HG03175 (cell line): ENCODE measurements around the gene SH3YL1.

Experiments
- ATAC-seq: cut with Tn5 transposase; IDR thresholded peaks from one replicate; pipeline ENCODE4 v1.9.1; 2021; ENCODE audit warnings: mild to moderate bottlenecking, moderate library complexity; ENCODE audit not compliant: unreplicated experiment

Gene SH3YL1

DNA sequence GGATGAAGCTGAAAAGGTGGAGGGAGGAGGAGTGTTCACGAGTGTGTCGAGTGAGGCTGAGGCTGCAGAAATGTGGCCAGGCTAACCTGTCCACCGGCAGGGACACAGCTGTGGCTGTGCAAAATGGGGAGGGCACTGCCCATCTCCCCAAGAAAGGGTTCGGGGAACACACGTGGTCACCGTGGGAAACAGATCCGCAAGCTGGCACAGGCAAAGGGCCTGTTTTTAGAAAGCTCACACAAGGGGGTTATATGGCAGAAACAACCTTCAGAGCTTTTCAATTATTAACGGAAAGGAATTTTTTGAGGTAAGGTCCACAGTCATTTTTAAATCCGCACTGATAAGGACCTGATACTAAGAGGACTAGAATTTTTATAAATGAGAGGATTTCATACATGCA, 35.7 kb downstream of the SH3YL1 start:
- no peak for ATAC-seq

DNA sequence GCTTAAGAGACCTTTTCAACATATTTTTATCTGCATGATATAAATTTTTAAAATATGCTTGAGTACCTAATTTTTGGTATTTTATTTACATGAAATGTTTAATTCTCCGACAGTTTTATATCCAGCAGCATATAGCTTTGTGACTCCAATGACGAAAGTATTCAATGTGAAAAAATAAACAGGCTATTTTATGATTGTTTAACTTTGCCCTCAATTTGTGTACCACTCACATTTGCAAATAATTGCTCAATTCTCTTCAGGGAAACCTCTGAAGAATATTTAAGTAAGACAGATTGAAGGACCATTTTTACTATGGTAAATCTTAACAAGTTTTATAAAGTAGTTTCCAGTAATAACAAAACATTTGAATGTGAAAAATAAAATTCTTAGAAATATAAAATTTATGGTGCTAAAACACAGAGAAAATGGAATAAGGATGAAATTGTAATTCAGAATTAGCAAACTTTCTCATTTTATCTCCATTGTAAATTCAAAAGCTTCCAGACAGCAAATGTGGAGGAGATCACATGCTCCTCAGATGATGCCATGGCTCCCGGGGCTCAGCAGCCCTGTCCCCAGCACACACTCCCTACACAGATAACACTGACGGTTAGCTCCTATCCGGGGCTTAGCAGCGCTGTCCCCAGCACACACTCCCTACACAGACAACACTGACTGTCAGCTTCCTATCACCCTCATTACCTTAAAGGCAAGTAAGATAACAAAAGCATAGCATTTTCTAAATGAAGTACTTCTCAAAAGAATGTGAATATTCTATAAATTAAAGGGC, 39.7 kb downstream of the SH3YL1 start:
- no peak for ATAC-seq

DNA sequence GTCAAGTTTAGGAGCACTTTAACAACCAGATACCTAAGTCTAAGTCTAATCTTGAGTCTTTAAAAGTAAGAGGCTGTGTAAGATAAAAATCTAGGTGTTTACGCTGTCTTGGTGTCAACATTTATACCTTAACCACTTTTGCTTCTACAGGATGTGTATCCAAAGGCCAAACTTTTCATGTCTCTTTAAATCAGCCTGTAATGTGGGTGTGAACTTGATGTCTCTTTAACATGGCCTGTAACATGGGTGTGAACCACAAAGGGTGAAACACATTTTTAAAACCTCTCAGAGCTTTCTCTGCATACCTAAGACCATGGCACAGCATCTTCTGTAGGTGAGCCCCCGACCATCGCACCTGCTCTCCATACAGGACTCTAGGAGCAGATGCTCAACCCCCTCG, 40.4 kb downstream of the SH3YL1 start:
- no peak for ATAC-seq

DNA sequence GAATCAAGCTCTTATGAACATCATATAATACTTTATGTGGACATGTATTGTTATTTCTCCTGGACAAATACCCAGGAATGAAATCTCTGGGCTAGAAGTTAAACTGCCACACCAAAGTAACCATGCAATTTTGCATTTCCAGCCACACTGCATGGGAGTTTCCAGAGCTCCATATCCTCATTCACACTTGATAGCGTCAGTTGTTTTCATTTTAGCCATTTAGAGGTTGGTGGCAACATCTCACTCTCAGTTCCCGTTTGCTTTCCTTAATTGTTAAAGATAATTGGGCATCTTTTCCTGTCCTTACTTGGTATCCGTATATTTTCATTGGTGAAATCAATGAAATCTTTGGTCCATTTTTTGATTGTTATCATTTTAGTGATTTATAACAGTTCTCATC, 47.8 kb downstream of the SH3YL1 start:
- ATAC-seq = no peak

DNA sequence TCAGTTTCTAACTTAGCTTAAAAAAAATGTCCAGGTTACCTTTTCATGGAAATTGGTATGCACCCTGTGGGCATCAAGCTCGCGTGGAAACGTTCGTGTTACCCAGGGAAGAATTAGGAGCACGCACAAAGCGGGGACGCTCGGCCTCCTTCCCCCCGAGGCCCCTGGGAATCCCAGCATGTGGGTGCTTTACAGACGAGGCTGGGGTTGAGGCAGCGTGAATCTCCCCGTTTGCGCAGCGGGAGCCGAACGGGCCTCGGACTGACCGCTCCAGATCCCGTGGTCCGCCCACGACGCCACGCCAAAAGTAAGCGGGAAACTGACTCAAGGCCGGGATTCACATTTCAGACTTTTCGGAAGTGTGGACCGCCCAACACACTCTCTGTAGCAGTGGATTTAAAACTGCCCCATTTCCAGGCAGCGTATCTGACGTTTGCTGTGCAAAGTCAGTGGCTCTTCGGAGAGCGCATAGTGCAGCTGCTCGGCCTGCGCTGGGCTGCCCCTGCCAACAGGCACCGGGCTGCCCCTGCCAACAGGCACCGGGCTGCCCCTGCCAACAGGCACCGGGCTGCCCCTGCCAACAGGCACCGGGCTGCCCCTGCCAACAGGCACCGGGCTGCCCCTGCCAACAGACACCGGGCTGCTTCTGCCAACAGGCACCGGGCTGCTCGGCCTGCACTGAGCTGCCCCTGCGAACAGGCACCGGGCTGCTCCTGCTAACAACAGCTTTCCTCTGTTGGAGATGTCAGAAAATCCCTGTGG, 49.7 kb downstream of the SH3YL1 start:
- no peak for ATAC-seq

DNA sequence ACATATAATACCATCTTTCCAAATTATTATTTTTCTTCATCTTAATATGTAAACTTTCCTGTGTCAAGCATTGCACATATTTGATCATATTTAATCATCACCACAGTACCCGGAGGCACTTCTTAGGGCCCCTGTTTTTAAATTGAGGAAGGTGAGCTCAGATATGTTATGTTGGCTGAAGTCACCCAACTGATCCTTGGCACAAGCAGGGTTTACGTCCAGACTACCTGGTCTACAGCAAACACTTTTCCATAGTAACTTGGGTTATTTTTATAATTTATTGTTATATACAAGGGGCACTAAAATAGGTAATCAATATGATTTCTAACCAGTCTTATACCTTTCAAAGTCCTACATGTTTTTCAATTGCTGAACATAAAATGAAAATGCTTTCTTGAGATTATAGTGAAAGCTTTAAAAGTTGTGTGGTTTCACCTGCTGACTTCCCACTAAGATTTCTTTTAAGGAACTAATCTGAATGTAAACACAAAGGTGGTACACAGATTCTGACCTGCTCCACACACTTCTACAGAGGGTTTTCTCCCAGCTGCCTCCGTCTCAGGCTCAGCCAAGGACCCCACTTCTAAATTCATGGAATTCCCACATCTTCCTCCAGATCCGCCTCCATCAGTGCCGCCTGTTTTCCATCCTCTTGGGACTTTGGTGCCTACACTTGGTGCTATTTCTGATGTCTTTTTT, 52.2 kb downstream of the SH3YL1 start:
- no peak for ATAC-seq

DNA sequence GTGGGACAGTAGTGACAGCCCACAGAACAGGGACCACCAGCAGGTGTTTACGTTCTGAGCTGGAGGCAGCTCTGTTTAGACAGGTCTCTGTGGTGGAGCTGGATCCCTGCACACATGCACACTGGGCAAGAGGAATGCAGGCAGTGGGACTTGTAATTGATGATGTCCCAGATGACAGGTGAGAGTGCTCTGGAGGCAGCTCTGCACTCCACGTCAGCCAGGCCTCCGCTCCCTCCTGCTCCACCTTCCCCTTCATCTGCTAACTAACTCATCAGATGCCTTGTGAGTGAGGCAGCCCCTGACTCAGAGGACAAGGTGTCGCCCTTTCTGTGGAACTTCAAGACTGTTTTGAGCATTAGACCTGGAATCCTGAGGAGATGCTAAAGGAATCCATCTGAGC, 53.2 kb downstream of the SH3YL1 start:
- ATAC-seq = no peak

DNA sequence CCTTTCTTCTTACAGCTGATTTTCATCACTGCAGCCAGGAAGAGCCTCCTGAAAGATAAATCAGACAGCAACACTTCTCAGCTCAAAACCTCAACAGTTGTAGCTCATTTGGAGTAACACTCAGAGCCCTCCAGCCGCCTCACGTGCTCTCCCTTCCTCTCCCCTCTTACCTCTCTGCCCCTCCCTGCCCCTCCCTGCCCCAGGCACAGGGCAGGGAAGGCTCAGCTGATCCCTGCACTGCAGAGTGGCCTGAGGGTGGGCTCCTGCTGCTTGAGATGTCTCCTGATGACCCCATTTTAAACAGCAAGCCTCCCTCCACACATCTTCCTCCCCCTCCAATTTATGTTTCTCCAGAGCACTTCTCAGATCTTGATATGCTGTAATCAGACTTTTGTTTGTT, 54.4 kb downstream of the SH3YL1 start:
- no peak for ATAC-seq

DNA sequence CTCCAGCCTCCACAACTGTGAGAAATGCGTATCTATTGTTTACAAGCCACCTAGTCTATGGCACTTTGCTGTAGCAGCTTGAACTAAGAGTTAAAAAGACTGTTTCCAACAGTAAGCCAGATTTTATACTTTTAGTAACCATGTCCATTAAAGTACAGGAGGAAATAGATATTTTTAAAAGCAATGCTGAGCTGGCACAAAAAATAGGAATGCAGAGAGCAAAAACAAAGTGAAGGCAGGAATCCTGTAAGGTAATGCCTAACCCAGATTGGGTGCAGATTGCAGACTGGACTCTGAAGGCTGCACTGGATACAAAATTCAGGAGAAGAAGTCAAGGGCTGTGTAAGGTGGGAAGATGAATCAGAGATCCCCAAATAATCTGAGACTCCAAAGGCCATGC, 55.5 kb downstream of the SH3YL1 start:
- ATAC-seq = no peak

DNA sequence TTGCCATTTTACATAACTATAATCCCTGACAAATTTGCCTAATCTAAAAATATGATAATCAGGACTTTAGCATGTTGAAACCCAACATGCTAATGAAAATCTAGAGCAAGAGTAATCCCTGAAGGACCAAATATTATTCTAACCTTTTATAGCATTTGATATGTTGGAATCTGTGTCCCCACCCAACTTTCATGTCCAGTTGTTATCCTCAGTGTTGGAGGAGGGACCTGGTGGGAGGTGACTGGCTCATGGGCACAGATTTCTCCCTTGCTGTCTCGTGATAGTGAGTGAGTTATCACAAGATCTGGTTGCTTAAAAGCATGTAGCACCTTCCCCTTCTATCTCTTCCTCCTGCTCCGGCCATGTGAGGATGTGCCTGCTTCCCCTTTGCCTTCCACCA, 59.8 kb downstream of the SH3YL1 start:
- no peak for ATAC-seq

DNA sequence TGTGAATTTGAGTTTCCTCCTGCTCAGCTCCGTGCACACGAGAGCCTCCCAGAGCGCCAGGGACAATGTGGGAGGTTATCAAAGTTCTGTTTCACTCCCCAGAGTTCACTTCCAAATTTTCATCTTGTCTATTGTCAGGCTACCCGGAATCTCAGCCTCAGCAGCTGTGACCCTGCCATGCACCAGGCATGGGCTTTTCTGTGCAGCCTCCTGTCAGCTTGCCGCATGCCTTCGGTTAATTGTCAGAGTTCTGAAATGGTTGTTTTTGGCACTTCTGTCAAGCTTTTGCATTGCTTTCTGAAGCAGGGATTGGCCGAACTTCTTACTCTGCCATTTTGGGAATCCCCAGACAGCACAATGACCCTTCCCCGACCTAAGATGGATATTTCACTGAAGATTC, 60.4 kb downstream of the SH3YL1 start:
- ATAC-seq = no peak

DNA sequence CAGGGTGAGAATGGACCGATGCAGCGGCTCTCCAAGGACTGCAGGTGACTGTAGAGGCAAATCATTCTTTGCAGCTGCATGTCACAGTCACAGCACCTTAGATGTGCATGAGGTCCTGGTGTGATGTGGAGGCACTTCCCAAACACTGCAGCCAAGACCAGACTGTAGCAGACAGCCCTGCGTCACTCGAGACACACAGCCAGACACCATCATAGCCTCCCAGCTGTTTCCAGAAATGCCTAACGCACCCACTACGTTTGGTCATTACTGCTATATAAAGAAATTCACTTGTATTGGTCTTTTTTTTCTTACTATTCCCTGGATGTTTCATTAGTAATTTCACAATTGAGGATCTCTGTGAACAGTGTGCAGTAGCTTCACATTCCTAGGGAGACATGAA, 60.9 kb downstream of the SH3YL1 start:
- ATAC-seq = no peak

DNA sequence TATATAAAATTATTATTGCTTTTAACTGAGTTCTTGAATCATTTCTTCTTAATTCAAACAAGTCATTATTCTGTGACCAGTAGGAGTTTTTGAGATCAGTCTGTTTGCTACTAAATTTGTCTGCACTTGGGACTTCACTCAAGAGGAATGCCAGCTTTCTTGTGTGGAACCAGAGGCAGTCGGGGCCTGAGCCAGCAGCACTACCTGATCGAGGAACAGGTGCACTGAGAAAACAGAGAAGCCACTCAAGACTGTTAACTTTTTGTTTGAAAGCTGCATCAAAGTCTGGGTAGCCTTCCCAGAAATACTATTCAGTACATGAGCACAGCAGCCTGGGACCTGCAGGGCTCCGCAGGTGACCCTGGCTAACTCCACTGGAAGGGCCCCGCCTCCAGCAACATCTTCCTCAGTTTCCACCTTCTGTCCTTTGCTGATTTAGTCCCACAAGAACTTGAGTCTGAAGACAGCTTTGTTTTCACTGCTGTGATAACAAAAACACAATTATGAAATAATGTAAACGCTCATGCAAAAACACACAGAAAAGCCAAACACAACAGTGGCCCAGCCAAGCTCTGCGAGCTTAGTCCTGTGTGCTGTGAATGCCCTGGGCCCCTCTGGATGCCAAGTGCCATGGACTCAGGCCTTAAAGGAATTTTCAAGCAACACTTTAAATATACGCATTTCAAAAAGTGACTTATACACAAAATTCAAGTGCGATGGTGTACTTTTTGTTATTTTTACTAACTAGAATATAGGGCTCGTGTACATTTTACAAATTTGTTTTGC, 62.0 kb downstream of the SH3YL1 start:
- ATAC-seq = no peak

DNA sequence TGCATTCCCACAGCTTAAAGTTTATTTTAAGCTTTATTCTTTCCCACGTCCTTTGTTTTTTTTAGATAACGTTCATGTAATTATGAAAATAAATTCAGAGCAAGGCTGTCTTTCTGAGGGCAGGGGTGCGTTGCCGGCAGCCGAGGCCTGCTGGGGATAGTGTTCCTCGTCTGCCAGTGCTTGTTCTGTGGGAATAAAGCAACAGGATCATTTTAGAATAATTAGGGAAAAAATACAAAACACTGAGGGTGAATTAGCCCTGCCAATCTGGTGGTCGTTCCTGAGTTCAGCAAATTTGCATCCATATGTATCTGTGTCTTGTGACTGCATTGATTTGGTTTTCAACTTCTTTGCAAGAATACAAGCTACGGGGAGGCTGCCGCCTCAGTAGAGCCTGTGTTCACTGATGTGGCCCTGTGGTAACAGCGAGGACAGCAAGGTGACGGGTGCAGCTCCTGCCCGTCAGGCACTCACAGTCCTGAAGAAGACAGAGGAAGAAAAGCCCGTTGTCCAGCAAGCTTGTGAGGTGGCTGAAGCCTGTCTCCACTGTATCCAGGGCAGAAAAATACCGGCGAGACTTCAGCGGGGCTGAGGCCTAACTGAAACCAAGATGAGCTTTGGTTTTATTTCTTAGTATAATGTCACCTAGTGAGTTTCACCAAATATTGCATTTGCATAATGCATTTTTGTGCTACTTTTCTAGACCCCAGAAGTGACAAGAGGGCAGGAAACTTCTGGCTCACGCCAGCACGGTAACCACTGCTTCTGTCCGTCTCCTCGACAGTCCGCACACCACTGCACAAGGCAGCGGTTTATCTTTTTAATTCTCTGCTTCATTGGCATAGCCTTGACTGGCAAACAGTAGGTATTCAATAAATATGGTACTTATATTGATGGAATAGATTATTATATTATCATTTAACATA, 64.5 kb downstream of the SH3YL1 start:
- no peak for ATAC-seq

DNA sequence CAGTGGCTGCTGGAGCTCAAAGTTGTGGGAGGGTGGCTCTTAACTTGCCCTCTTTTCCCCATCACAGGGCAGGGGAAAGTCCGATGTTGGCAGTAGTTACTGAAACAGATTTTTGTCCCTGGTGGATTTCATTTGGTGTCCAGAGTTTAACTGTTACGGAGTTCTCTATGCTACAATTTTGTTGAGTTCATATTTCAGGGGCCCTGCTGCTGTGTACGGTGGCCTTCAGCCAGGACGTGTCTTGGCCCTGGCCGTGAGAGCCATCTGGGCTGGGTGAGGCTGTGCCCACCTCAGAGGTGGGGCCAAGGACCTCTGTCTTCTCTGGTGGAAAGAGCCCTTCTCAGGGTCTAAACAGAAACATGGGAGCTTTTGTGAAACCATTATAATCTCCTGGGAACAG, 67.4 kb downstream of the SH3YL1 start:
- ATAC-seq = no peak

DNA sequence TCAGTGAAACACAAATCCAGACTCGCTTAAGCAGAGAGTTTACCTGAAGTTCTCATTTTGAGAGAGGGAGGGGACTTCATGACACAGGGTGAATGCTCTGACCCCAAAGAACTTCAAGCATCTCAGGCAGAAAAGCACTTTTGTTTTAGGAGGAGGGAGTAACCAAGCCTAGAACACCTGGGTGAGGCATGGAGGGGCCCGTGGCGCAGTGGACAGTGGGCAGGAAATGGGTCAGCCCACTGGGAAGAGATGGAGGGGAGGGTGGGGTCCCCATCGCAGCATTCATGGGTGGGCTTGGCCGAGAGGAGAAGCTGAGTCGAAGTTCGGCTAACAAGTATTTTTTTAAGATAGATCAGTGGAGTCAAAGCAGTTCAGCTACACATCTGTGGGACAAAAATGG, 67.9 kb downstream of the SH3YL1 start:
- ATAC-seq = no peak

DNA sequence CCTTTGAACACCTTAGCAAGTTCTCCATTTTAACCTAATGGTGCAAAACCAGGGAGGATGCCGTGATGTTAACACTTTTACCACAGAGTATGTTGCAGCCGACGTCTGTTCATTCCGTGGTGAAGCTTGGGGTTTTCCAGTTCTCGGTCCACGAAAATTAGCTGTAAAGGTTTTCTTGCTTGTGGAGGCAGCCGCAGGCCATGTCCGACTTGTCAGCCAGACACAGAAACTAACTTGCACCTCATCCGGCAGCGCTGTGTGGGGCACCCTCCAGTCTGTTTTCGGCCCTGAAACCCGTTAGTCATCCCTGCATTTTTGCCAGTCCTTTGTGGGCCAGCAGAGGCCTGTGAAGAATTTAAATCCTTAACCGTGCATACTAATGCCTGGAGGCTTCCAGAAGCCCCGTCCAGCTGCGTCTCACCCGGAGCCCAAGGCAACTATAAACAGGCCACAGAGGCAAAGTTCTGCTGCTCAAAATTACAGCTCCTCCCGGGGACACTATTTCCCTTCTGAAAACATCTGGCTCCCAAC, 70.6 kb downstream of the SH3YL1 start:
- ATAC-seq = no peak

DNA sequence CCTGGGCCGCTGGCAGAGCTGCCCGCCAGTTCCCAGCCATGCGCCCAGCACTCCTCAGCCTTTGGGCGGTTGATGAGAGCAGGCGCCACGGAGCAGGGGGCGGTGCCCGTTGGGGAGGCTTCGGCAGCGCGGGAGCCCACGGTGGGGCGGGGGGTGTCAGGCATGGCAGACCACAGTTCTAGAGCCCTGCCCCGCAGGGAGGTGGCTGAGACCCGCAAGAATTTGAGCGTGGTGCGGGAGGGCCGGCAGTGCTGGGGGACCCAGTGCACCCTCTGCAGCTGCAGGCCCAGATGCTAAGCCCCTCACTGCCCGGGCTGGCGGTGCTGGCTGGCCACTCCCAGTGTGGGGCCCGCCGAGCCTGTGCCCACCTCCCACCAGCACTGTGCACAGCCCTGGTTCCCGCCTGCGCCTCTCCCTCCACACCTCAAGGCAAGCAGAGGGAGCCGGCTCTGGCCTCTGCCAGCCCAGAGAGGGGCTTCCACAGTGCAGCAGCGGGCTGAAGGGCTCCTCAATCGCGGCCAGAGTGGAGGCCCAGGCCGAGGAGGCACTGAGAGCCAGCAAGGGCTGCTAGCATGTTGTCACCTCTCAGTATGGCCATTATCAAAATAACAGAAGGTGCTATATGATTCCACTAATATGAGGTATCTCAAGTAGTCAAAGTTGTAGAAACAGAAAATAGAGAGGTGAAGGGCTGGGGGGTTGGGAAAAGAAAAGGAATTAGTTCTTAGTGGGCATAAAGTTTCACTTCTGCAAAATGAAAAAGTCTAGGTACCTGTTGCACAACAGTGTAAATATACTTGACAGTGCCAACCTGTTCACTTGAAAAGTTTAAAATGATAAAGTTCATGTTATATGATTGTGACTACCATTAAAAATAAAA, 72.3 kb downstream of the SH3YL1 start:
- ATAC-seq = no peak

DNA sequence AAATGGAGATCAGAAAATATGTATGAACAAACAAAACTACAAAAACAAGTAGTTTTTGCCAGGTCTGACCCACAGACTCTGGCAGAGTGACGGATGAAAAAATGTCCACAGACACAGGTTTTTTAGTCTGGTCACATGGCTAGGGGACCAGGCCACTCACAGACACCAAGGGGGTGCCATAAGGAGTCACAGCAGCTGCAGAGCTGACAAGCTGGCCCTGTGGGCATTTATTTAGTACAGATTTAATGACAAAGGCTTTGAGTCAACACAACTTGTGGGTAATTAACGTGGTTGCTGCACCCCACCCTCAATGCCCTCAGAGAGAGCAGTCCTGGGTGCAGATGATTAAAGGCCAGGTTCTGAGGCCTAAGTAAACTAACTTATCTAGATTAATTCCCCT, 76.0 kb downstream of the SH3YL1 start:
- no peak for ATAC-seq
